Measurements from ENCODE around the gene CFAP97.
"Not testable (repeated sequence)": the region's sequence is repeated elsewhere in the genome, so short reads cannot be mapped to it uniquely, and the experiment has no call there.

The CFAP97 gene

GRCh38 chr4:185213877-185214276 is 10.1 kb upstream of the CFAP97 start:
- FAIRE-seq = no peak
- no peak for TF ChIP-seq POLR2A (IDR thresholded peaks at IDR 0.05; ENCODE audit: low read depth, low read length)

GRCh38 chr4:185212581-185212980 is 8.8 kb upstream of the CFAP97 start:
- TF ChIP-seq POLR2A (IDR thresholded peaks at IDR 0.05; ENCODE audit: low read depth, low read length) = no peak
- DNase-seq (ENCODE audit: insufficient read length, low spot score) (no peak), FAIRE-seq (no peak)

More at GRCh38 chr4:185213877-185214276, 10.1 kb upstream of the CFAP97 start:
- no peak for DNase-seq (ENCODE audit: insufficient read length, low spot score)

GRCh38 chr4:185211641-185212040 is 7.8 kb upstream of the CFAP97 start:
- DNase-seq (ENCODE audit: insufficient read length, low spot score) (no peak), FAIRE-seq (no peak)
- TF ChIP-seq POLR2A (IDR thresholded peaks at IDR 0.05; ENCODE audit: low read depth, low read length) = no peak

GRCh38 chr4:185211035-185211434 is 7.2 kb upstream of the CFAP97 start:
- DNase-seq (ENCODE audit: insufficient read length, low spot score) (no peak), FAIRE-seq (no peak)
- no peak for TF ChIP-seq POLR2A (IDR thresholded peaks at IDR 0.05; ENCODE audit: low read depth, low read length)

DNA sequence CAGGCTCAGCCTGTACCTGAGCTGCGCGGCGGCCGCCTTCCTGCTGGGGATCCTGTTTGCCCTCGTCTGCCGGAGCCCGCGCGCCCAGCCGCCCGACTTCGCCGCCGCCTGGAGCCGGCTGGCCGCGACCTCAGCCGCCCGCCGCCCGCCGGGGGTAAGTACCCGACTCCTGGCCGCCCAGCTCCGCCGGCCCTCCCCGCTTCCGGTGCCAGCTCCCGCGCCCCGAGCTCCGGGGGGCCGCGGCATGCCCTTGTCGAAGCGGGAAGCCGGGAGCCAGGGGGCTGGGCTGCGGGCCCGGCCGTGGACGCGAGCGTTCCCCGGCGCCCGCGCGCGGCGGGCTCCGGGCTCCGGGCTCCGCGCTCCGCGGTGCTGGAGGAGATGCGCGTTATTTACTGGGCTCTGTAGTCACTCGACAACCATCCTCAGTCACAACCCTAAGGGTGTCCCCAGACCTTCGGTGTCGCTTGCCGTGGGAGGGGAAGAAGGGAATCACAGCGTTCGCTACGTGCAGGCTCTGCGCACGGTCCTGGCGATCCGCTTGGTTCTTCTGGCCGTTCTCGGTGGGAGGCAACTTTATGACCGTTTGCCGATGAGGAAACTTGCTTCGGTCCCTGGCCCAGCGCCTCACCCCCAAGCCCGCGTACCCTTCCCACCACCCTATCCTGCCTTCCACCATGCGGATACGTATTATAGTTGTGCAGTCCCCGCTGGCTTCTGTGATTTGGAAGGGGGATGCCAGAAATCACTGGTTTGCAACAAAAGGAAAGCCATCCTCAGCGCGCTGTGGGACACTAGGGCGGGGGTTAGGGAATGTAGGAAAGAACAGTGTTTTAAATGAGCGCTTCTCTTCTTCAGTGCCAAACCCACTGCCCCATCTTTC is 6.5 kb upstream of the CFAP97 start:
- TF ChIP-seq POLR2A (IDR thresholded peaks at IDR 0.05; ENCODE audit: low read depth, low read length) = no peak; the same call in 1 of the 2 replicates
- FAIRE-seq (no peak), DNase-seq (ENCODE audit: insufficient read length, low spot score) (no peak)

DNA sequence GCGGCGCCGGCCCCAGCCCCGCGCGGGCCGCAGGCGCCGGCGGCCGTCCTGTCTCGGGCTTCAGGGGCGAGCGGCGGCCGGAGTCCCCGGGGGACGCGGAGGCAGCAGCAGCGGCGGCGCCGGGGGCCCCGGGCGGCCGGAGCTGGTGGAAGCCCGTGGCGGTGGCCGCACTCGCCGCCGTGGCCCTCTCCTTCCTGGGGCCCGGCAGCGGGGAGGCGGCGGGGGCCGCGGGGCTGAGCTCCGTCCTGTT is 6.0 kb upstream of the CFAP97 start:
- not testable (repeated sequence) for DNase-seq (ENCODE audit: insufficient read length, low spot score); FAIRE-seq

DNA sequence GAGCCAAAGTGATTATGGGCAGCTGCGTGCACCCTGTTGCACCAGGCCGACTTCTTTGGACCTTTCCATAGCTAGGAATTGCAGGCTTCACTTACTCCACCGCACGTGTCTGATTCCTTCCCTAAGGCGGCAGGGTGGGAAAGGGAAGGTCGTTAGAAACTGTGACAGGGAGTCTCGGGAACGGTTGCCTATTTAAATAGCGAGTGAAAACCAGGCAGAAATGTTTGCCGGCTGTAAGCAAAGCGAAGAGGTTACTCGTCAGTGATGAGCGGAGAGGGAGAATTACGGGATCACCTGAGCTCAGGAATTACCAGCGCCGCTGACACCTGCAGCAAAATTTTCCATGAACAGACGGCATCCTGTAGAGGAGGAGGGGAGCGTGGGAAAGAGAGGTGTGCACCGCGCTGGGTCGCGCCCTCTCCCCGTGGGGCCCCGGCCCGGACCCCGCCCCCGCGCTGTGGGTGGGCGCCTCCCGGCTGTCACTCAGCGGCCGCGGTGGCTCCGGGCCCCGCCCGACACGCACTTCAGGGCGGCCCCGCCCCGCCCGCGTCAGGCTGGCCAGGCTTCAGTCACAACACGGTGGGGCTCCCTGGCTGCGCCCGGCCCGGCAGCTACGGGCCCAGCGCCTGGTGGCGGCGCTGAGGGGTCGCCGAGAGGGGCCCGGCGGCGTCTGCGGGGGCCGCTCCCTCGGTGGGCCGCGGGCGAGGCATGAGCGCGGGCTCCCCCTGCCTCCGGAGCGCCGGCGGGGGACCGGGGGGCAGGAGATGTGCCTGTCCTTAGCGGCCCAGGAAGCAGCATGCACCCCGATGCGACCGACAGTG is 5.4 kb upstream of the CFAP97 start, which contains the start of gene SNX25:
Gene SNX25, plus strand, starts transcription at position 568 of the 821 bp plus-strand sequence. Its CDS starts 229 bp downstream, at position 797.
- DNase-seq (ENCODE audit: insufficient read length, low spot score) (peak; percentile 53), FAIRE-seq (no peak)
- TF ChIP-seq POLR2A (IDR thresholded peaks at IDR 0.05; ENCODE audit: low read depth, low read length) = peak; percentile 77

- no peak for TF ChIP-seq POLR2A (IDR thresholded peaks at IDR 0.05; ENCODE audit: low read depth, low read length)
- FAIRE-seq = no peak
- no peak for DNase-seq (ENCODE audit: insufficient read length, low spot score)
These were observed 3.7 kb upstream of the CFAP97 start for GRCh38 chr4:185207466-185207865.

DNA sequence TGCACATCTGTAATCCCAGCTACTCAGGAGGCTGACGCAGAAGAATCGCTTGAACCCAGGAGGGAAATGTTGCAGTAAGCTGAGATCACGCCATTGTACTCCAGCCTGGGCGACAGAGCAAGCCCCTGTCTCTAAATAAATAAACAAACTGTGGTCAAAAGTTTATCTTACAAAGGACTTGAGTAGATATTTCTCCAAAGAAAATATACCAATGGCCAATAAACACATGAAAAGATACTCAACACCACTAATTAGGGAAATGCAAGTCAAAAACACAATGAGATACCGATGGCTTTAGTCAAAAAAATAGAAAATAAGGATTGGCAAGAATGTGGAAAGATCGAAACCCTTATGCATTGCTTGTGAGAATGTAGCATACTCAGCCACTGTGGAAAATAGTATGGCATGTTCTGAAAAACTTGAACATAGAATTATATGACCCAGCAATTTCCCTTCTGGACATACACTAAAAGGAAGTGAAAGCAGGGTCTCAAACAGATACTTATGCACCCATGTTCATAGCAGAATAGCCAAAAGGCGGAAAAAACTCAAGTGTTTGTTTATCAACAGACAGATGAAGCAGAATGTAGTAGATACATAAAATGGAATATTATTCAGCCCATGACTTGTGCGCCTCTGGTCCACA is 2.0 kb upstream of the CFAP97 start:
- TF ChIP-seq POLR2A (IDR thresholded peaks at IDR 0.05; ENCODE audit: low read depth, low read length) = no peak
- FAIRE-seq (no peak), DNase-seq (ENCODE audit: insufficient read length, low spot score) (no peak)

- not testable (repeated sequence) for FAIRE-seq; DNase-seq (ENCODE audit: insufficient read length, low spot score)
These were observed 1.3 kb upstream of the CFAP97 start for GRCh38 chr4:185205073-185205472.

GRCh38 chr4:185204238-185204910 is 574 bp upstream of the CFAP97 start:
- DNase-seq (ENCODE audit: insufficient read length, low spot score) = no peak
- FAIRE-seq = no peak
- TF ChIP-seq POLR2A (IDR thresholded peaks at IDR 0.05; ENCODE audit: low read depth, low read length) = no peak

DNA sequence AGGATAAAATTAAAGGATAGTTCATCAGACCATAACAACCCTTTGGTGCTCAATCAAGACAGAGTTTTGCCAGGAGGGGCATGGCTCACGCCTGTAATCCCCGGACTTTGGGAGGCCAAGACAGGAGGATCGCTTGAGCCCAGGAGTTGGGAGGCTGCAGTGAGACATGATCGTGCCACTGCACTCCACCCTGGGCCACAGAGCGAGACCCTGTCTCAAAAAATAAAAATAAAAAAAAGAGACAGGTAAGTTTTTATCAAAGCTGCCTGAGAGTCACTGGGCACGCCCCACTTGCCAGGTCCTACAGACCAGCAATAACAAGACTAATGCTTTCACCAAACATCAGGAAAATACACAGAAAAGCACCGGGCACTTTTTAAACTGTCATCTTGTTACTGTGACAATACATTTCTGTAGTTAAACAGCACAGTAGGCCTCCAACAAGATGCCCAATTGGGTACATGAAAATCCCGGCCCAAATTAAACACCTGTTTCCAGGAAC is 765 bp downstream of the CFAP97 start:
- DNase-seq (ENCODE audit: insufficient read length, low spot score) = no peak
- FAIRE-seq = no peak
- no peak for TF ChIP-seq POLR2A (IDR thresholded peaks at IDR 0.05; ENCODE audit: low read depth, low read length)

Measured in H54 (cell line).